Astrocyte of the cerebellum (primary cell): ENCODE data around the gene IKZF5.

Source experiments
- DNase-seq: peaks from one replicate; pipeline ENCODE4 v3.0.0-alpha.2; 2011; ENCODE audit warnings: low read depth
- H3K4me3 ChIP-seq: 2 replicates; pipeline ENCODE4 v1.5.1; 2011; ENCODE audit warnings: mild to moderate bottlenecking, low read depth, low read length, moderate library complexity
- CTCF ChIP-seq: IDR thresholded peaks from 2 replicates; pipeline ENCODE4 v1.5.1; 2012; ENCODE audit warnings: low read length, low read depth, moderate library complexity, mild to moderate bottlenecking; ENCODE audit errors: missing control alignments
- in situ Hi-C: cut with HindIII; loops from 2 replicates; pipeline ENCODE4 v1.10.0; 2017; ENCODE audit warnings: low sequenced_read_pairs

Gene IKZF5

GRCh38 chr10:122957474-122957873 lies 51.1 kb downstream of the IKZF5 start:
- DNase-seq, result no peak
- H3K4me3 ChIP-seq, result no peak overlapping the region
- in situ Hi-C loops, result no loop called here
- TF ChIP-seq CTCF, result no peak

GRCh38 chr10:122955892-122956291 lies 52.7 kb downstream of the IKZF5 start:
- no peak for DNase-seq
- no peak for TF ChIP-seq CTCF
- in situ Hi-C loops, result no loop called here
- no peak overlapping the region for H3K4me3 ChIP-seq

- no peak for TF ChIP-seq CTCF
- in situ Hi-C loops, result no loop called here
Observed at GRCh38 chr10:122954731-122955050, 53.9 kb downstream of the IKZF5 start.

GRCh38 chr10:122953902-122954730 lies 54.5 kb downstream of the IKZF5 start, which contains the start of gene C10orf88:
Gene C10orf88 (minus strand): TSS chr10:122954227. CDS start chr10:122954178, 49 bp downstream.
- in situ Hi-C loops, result no loop called here
- peak; percentile 97 for DNase-seq
- peak within 1 kb of the TSS; percentile 95 for H3K4me3 ChIP-seq
- no peak for TF ChIP-seq CTCF

More at GRCh38 chr10:122954731-122955050, 53.9 kb downstream of the IKZF5 start:
- H3K4me3 ChIP-seq, result peak overlapping the region; percentile 95
- DNase-seq, result no peak

GRCh38 chr10:122949296-122949695 lies 59.3 kb downstream of the IKZF5 start:
- no peak overlapping the region for H3K4me3 ChIP-seq

More at GRCh38 chr10:122949296-122949695, 59.3 kb downstream of the IKZF5 start:
- TF ChIP-seq CTCF, result no peak
- in situ Hi-C loops, result no loop called here
- DNase-seq, result no peak
